Measurements from ENCODE around the gene RASGRP4.

- TF ChIP-seq CTCF (conservative IDR thresholded peaks at IDR 0.05; ENCODE audit: low read depth, low read length) (no peak), EZH2 (IDR thresholded peaks at IDR 0.05; ENCODE audit: low read length, unreplicated experiment) (no peak)
Observed at GRCh38 chr19:38417146-38417543, 8.9 kb downstream of the RASGRP4 start.

Data from PC-3 (cell line).